GM19468 (cell line): ENCODE measurements around the gene DEFB118.
"Not testable (repeated sequence)": the region's sequence is repeated elsewhere in the genome, so short reads cannot be mapped to it uniquely, and the experiment has no call there.

Experiments
- ATAC-seq: cut with Tn5 transposase; IDR thresholded peaks from one replicate; pipeline ENCODE4 v1.9.1; 2021; ENCODE audit warnings: mild to moderate bottlenecking, moderate library complexity, moderate number of reproducible peaks; ENCODE audit not compliant: unreplicated experiment; ENCODE audit errors: extremely low read depth

DEFB118 gene, protein sequence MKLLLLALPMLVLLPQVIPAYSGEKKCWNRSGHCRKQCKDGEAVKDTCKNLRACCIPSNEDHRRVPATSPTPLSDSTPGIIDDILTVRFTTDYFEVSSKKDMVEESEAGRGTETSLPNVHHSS

DNA sequence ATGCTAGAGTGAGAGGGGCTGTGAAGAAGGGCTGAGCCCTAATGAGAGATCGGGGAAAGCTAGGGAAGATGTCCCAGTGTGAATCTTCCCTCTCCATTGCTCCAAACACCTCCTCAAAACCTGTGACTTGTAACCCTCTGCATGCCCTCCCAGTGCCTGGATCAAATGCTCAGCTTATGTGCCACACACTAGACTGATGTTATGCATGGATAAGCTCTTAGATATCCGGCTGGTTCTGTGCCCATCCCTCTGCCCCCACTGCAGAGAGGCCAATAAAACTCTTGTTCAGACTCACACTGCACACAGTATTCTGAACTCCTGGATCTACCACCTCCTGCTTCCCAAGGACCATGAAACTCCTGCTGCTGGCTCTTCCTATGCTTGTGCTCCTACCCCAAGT lies at the start of gene DEFB118:
Gene DEFB118, plus strand, starts transcription at position 301 of the 400 bp plus-strand sequence. Its CDS starts 50 bp downstream, at position 351.
- ATAC-seq, result no peak

DNA sequence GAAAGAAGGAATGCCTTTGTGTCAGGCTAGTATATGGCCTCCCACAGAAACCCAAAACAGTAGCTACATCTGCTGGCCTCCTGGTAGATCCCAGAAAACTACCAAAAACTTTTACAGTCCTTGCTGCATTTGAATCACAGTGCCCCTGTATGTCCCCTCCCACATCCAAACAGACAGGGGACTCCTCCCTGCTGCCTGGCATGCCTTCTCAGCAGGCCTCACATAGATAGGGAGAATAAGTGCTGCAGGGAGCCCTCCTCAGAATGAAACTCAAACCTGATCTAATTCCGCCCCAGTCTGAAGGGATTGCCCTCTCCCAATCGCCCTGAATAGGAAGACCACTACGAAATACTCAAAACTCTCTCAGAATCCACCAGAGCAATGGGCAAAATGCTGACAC lies 45.9 kb upstream of the DEFB118 start:
- no peak for ATAC-seq

DNA sequence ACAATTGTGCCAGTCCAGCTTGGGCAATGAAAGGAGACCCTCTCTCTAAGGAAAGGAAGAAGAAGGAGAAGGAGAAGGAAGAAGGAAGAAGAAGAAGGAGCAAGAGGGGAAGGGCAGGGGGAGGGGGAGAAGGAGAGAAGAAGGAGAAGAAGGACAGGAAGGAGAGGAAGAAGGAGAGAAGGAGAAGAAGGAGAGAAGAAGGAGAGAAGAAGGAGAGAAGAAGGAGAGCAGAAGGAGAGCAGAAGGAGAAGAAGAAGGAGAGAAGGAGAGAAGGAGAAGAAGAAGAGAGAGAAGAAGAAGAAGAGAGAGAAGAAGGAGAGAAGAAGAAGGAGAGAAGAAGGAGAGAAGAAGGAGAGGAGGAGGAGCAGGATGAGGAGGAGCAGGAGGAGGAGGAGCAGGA lies 37.5 kb upstream of the DEFB118 start:
- no peak for ATAC-seq

DNA sequence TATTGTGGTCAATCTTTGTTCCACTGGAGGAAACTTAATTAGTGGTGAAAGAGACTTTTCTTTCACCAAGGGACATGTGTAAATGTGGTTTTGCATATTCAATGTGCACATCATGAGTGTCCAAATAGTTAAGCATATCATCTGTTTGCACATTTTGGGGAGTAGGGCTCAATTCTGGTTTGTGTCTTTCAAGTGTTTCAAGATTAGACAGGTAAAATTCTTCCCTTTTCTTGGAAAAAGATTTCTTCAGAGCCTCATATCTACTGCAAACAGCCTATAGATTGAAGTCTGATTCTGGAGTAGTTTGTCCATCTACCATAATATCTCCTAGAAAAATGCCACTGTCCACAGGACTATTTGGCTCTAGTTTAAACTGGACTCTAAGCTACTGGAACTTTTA lies 26.9 kb upstream of the DEFB118 start:
- no peak for ATAC-seq

DNA sequence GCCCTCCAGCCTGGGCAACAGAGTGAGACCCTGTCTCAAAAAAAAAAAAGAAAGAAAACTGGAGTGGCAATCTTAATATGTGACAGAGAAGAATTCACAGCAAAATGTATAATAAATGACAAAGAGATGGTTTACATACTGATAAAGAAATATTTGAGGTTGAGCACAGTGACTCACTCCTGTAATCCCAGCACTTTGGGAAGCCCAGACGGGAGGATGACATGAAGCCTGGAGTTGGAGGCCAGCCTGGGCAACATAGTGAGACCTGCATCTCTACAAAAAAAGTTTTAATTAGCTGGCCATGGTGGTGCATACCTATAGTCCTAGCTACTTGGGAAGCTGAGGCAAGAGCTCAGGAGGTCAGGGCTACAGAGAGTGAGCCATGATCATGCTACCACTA lies 12.4 kb upstream of the DEFB118 start:
- ATAC-seq, result no peak

DNA sequence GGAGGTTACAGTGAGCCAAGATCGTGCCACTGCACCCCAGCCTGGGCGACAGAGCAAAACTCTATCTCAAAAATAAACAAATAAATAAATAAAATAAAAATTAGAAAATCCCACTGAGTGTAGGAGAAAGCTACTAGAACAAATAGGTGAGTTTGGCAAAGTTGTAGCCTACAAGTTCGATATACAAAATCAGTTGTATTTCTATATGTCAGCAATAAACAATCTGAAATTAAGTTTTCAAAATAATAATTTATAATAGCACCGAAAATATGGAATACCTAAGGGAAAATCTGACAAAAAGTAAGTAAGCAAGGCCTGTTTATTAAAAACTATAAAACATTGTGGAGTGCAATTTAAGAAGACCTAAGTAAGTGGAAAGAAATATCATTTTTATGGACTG lies 5.1 kb upstream of the DEFB118 start:
- ATAC-seq, result no peak

DNA sequence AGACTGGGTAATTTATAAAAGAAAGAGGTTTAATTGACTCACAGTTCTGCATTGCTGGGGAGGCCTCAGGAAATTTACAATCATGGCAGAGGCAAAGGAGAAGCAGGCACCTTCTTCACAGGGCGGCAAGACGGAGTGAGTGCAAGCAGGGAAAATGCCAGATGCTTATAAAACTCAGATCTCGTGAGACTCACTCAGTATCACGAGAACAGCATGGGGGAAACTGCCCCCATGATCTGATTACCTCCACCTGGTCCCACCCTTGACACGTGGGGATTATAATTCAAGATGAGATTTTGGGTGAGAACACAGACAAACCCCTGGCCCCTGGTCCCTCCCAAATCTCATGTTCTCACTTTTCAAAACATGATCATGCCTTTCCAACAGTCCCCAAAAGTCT lies 4.1 kb upstream of the DEFB118 start:
- not testable (repeated sequence) for ATAC-seq

DNA sequence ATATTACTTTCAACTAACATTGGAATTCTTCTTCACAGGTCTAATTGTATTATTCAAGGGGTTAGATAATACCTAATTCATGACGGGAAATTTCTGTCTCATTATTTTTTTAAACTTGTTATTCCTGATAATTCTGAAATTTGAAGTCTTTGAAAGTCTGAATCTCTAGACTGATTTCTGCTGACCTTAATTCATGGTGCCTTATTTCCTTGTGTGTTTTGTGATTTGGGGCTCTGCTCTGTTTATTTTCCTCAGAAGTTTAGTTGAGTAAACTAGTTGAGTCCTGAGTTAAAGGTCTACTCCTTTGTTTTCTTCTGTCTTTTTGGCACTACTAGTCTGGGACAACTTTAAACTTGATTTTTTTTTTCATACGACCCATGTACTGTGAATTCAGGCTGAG lies 5.9 kb downstream of the DEFB118 start:
- no peak for ATAC-seq

DNA sequence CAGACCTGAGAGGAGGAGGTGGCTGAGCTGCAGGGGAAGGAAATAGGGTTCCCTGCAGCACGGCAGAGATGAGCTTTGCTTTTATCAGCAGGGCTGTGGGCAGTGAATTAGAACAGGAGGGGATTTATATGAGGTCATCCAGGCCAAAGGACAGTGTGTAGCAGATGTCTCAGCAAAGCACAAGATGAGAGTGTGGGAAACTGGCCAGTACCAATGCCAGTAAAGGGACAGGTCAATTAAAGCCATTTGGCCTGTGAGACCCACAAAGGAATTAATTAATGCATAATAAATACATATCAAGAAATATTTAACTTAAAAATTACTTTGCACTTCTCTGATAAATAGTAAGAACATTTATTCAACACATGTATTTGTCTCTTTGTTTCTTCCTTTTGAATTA lies 22.1 kb downstream of the DEFB118 start, which contains the start of gene DEFB119:
Gene DEFB119, minus strand, starts transcription at position 101 of the 400 bp plus-strand sequence. CDS start 107 bp downstream, outside the sequence.
- ATAC-seq, result no peak

DNA sequence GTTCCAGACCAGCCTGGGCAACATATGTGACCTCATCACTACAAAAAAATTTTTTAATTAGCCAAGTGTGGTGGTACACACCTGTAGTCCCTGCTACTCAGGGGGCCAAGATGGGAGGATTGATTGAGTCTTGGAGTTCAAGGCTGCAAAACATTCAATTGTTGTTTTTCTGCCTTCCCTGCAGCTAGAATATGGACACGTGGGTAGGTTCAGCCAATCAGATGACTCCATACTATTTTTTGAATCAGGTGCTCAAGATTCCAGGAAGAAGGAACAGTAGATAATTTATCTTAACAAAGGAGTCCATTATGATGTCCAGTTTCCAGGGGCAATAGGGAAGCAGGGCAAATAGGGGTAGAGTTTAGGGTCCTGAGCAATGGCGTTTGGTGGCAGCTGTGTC lies 24.4 kb downstream of the DEFB118 start:
- no peak for ATAC-seq

DNA sequence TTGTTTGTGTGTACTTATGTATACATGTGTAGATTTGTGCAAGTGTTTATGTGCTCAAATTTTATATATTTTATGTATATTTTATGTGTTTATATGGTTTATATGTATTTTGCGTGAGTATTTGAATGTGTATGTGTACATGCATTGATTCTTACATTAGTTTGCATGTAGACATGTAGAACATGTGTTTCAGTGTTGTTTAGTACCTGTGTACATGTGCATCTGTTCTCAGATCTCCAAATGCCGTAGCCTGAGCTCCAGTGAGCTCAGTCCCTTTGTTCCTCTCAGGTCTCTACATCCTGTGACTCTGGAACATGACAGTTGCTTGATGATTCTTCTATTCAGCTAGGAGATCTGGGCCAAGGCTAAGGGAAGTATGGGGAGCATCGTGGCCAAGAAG lies 26.5 kb downstream of the DEFB118 start:
- ATAC-seq, result no peak

DNA sequence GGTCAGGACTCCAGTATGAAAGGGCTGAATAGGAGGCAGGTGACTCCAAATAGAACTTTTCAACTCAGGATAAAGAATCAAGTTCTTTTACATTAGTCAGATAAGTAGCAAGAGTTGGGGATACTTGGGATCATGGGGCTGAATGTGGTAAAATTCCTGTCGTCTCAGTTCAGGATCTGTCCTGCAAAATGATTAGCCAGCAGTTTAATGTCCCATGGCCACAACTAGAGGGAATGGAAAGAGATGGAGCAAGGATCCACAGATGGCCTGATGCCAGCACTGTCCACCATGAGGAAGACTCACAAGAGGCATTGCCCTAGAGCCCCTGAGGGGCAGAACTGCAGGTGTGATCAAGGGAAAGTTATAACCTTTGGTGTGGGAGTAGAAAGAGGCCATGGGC lies 35.5 kb downstream of the DEFB118 start:
- ATAC-seq, result no peak

DNA sequence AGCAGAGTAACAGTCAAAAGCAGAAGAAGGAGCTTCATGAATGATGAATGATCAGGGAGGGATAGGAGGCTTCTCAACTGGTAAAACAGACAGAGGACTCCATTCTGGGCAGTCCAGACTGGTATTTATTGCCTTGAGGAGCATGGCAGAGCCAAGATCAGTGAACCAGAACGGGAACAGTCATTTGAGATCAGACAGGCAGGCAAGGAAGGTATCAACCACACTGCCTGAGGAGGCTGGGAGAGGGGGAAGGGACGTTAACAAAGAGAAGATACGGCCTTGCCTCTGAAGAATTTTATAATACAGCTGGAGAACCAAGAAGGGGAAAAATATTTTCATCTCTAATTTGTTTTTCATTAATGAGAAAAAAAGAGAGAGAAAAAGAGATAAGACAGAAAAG lies 37.7 kb downstream of the DEFB118 start, which contains the start of gene DEFB121:
Gene DEFB121, minus strand, starts transcription at position 101 of the 400 bp plus-strand sequence. Its CDS starts 63 bp downstream, at position 38.
- ATAC-seq, result no peak

DNA sequence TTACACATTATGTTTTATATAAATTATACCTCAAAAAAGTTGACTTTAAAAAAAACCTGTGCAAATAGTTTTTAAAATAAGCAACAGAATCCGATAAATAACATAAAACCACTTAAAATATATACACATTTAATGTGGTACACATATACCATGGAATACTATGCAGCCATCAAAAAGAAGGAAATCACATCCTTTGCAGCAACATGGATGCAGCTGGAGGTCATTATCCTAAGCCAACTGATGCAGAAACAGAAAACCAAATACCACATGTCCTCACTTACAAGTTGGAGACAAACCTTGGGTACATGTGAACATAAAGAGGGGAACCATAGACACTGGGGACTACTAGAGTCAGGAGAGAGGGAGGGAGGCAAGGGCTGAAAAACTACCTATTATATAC lies 41.6 kb downstream of the DEFB118 start:
- no peak for ATAC-seq

DNA sequence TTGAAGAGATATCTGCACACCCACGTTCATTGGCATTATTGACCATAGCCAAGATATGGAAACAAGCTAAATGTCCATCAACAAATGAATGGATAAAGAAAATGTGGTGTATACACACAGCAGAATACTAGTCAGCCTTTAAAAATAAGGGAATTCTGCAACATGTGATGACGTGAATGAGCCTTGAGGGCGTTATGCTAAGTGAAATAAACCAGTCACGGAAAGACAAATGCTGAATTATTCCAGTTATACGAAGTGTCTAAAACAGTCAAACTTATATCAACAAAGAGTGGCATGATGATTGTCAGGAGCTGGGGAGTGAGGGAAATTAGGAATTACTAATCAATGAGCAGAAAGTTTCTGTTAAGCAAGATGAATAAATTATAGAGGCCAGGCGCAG lies 46.0 kb downstream of the DEFB118 start:
- ATAC-seq, result no peak

DNA sequence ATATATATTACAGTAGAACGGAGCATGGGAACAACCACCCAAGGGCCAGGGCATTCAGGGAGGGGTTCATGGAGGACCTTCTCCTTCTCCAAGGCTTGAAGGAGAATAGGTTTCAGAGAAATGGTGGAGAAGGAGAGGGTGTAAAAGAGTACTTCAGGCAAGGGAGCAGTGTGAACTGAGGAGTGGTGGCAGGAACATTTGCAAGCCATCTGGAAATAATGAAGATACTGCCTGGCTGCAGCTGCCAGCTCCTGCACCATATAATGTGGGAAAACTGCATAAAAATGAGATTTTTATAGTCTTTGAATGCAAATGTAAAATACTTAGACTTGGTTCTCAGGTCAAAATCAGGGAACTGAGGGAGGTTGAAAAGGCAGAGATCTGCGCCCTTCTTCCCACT lies 47.3 kb downstream of the DEFB118 start:
- ATAC-seq, result no peak

DNA sequence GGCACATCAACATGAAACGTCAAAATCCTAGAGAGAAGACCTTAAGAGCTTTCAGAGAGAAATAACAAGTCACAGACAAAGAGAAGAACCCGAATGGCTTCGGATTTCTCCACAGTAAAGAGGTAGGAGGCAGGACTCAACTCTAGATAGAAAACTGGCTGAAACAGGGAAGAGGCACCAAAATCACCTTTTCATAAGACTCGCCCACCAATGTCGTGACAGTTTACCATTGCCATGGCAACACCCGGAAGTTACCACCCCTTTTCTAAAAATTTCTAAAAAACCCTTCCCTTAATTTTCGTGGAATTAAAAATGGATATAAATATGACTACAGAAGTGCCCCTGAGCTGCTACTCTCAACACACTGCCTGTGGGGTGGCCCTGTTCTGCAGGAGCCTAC lies 49.9 kb downstream of the DEFB118 start:
- no peak for ATAC-seq
